GM18505 (cell line): Measurements from ENCODE around the gene LRCH1.

Source experiments
- ATAC-seq: cut with Tn5 transposase; IDR thresholded peaks from one replicate; pipeline ENCODE4 v1.9.1; 2021; ENCODE audit not compliant: unreplicated experiment
- POLR2A ChIP-seq: IDR thresholded peaks from 4 replicates; pipeline ENCODE4 v1.6.1; 2011; ENCODE audit warnings: borderline replicate concordance; ENCODE audit not compliant: insufficient read depth, insufficient read length; ENCODE audit errors: extremely low read depth

LRCH1 gene

DNA sequence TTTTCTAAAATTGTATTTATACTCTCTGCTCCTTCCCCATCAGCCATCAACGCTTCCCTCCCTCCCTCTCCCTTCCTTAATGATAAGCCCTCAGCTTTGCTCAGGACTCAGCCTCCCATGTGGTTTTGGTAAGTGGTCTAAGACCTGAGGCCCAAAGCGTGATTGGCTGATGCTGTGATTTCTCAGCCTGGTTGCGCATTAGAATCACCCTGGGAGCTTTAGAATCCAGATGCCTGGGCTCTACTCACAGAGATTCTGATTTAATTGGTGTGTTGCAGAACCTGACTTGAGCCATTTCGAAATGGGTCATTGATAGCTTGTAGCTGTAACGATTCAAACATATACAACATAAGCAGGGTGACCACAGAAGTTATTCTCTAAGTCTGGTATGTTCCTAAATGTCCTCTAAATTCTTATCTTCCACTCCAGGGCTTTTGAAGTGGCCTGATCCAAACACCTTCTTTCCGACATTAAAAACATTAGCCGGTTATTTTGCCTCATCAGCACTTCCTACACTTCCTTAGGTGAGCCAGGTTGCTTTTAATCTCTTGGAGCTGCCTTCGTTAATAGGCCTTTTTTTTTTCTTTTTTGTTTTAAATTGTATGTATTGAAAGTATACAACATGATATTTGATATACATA lies 60.6 kb downstream of the LRCH1 start:
- ATAC-seq, result no peak
- no peak for TF ChIP-seq POLR2A

GRCh38 chr13:46614582-46614981 lies 61.6 kb downstream of the LRCH1 start:
- no peak for ATAC-seq
- no peak for TF ChIP-seq POLR2A

- ATAC-seq, result no peak
Observed at GRCh38 chr13:46615888-46616531, 63.0 kb downstream of the LRCH1 start.

GRCh38 chr13:46617229-46617721 lies 64.3 kb downstream of the LRCH1 start:
- ATAC-seq, result no peak
- TF ChIP-seq POLR2A, result no peak

More at GRCh38 chr13:46615888-46616531, 63.0 kb downstream of the LRCH1 start:
- no peak for TF ChIP-seq POLR2A

DNA sequence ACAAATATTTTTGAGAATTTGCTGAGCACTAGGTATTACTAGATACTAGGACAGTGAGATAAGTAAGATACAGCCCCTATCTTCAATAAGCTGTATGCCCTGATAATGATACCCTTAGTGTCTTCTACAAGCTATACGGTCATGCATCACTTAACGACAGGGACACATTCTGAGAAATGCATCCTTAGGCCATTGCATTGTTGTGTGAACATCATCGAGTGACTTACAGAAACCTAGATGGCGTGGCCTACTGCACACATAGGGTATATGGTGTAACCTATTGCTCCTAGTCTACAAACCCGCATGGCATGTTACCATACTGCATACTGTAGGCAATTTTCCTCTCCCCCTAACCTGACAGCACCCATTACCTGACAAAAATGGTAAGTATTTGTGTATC lies 64.9 kb downstream of the LRCH1 start:
- ATAC-seq, result no peak
- no peak for TF ChIP-seq POLR2A

DNA sequence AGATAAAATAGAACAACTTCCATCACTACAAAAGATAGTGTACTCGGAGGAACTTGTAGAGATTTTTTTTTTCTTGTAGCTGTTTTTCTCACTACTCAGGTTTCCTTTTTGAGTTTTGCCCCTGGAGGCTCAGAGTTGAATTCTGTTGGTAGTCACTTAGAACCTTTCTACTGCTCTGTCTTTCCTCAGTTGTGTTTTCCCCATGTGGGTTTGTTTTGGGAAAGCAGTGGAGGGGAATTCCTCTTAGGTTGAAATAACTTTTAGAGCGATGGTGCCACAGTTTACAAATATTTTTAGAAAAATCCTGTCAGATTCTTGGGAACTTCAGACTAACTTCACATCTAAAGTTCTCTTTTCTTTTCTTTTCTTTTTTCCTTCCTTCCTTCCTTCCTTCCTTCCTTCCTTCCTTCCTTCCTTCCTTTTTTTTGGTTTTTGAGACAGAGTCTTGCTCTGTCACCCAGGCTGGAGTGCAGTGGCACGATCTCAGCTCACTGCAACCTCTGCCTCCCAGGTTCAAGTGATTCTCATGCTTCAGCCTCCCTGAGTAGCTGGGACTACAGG lies 65.8 kb downstream of the LRCH1 start:
- no peak for ATAC-seq
- no peak for TF ChIP-seq POLR2A

DNA sequence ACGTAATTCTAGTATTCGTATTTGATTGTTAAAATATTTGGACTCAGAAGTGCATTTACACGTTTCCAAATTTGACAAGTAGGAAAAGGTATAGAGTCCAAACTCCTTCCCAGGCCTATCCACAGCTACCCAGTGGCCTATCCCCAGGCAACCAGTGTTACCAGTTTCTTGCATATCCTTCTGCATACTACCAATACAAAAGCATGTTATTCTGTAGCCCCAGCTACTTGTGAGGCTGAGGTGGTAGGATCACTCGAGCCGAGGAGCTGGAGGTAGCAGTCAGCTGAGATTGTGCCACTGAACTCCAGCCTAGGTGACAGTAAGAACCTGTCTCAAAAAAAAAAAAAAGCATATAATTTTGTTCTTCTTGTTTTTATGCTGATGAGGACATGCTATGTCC lies 67.1 kb downstream of the LRCH1 start:
- no peak for ATAC-seq
- no peak for TF ChIP-seq POLR2A

DNA sequence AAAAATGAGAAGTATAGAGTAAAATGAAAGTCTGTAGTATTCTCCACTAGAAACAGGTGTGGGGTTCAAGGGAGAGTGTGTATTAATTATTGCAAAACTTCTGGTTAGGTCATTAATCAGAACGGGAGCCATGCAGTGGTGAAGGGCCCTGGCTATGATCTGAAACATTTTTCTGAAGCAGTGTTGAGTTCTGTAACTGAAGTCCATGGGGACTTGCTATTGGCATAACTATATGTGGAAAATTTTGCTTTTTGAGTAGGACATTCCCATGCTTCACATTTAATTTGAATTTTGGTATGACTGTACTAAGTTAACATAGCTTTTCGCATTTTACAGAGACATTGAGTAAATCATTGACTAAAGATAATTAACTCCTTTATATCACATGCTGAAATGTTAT lies 67.5 kb downstream of the LRCH1 start:
- TF ChIP-seq POLR2A, result no peak
- ATAC-seq, result no peak

GRCh38 chr13:46621133-46621532 lies 68.2 kb downstream of the LRCH1 start:
- no peak for ATAC-seq
- TF ChIP-seq POLR2A, result no peak

DNA sequence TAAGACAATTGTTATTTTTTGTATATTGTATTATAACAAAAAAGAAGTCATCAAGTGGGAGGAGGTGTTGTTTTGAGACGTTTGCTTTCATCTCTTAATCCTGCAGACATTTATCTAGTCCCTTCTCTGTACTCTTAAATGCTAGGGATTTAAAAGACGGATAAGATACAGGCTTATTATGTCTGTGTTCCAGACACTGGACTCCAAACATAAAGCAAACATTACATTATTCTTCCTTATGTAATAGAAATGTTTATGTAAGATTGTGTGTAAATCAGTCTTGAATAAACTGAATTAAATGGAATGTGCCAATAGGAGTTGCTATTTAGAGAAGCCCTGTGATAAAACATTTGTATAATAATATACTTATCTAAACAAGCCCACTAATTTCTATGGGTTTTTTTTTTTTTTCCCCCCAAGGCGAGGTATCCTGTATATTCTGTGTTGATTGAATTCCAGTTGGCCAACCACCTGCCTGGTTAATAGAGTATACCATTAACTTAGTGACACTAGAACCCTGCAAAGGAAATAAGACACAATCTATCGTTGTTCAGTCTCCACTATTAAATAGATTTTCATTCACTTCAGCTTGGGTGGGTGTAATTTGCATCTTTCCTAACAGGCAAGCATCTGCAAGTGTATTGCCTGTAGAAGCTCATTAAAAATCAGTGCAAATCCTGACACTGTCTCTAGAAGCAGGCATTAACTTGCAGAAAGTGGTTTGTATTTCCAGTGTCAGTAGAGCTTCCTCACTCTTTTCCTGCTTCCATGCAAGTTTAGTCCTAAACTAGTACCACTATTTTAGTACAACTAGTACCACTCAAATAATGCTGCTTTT lies 69.0 kb downstream of the LRCH1 start:
- ATAC-seq, result no peak
- TF ChIP-seq POLR2A, result no peak

DNA sequence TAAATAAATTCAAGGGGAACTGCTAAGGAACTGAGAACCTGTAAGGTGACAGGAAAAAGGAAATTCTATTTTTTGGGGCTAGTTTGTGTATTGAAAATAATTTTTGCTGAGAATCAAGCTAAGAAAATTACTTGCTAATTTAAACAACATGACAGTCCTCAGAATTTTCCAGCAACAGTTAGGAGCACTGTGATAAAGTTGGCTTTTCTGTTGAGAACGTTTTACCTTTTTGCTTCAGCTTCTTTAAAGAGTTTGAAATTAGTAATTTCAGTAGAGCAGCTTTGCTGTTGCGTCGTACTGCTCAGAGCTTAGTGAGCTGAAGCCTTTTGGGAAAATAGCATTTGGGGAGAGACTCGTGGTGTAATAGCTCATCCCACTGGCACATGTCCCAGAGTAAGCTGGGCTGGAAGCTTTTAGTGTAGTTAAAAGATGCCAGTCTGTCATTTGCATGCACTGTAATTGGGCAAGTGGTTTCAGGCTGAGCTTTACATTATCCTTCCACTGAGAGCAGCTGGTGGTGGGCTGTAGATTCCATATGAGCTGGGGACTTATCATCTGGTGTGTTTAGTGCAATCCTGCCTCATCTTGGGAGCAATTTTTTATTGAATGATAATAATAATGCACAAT lies 69.8 kb downstream of the LRCH1 start:
- TF ChIP-seq POLR2A, result no peak
- no peak for ATAC-seq

DNA sequence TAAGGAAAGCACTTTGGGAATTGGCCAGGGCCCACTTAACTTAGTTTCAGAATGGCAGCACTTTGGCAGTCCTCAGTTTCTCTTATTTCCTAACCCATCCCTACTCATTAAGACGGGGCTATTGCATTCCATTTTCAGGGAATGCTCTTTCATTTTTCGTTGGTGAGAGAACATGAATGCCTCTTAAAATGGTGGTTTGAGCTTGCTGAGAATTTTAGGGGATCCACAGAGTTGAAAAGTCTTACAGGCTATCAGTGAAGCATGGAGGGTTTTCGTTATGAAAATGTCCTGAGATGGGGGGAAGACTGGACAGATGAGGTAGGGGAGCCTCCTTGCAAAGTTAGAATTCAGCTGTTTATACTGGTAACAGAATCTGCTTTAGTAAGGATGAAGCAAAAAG lies 71.4 kb downstream of the LRCH1 start:
- no peak for TF ChIP-seq POLR2A
- ATAC-seq, result no peak

DNA sequence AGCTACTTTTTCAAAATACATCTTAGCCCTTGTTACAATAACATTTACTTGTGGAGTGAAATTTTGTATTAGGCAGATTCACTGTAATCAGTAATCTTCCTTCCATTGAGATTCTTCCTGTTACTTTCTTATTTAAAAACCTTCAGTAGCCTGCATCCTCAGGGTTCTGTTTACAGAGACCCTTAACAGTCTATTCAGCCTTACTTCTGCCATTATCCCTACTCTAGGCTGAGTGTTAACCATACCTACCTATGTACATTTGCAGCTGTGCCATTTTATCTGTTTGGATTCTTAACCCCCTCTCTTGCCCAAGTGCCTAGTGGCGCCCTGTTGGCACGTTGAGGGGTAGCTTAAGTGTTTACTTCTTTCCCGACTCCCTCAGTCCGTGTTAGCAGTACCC lies 71.9 kb downstream of the LRCH1 start:
- ATAC-seq, result no peak
- TF ChIP-seq POLR2A, result no peak
